DOHH2 (cell line): ENCODE results near the gene BTBD18.
"Not testable (repeated sequence)": the region's sequence is repeated elsewhere in the genome, so short reads cannot be mapped to it uniquely, and the experiment has no call there.

ENCODE experiments used
- CTCF ChIP-seq: fragments of 200-600 bp; sonication (generic); IDR thresholded peaks from one replicate; pipeline ENCODE4 v1.5.1; 2014; ENCODE audit warnings: antibody characterized with exemption, mild to moderate bottlenecking, low read depth, low read length; ENCODE audit not compliant: poor library complexity, severe bottlenecking
- EZH2phosphoT487 ChIP-seq: fragments of 200-600 bp; sonication (generic); IDR thresholded peaks from 2 replicates; pipeline ENCODE4 v1.6.1; 2017; ENCODE audit warnings: borderline replicate concordance, mild to moderate bottlenecking, antibody characterized with exemption, low read length, moderate library complexity, mixed read lengths

- TF ChIP-seq CTCF, EZH2phosphoT487: not testable (repeated sequence)
Measured at GRCh38 chr11:57716726-57717125, 34.9 kb downstream of the BTBD18 start.
